HepG2 (cell line): ENCODE results near the gene EIF1AD.

Experiments
- ARNTL ChIP-seq: sonication (generic); formaldehyde crosslinking; IDR thresholded peaks from 2 replicates; pipeline ENCODE4 v1.4.0; 2020; ENCODE audit warnings: mild to moderate bottlenecking, missing genetic modification reagents
- BHLHE40 ChIP-seq: IDR thresholded peaks from 2 replicates; pipeline ENCODE4 v1.6.1; 2011; ENCODE audit warnings: low read length, improper control_type of control experiment
- FOXA3 ChIP-seq: IDR thresholded peaks from 2 replicates; pipeline ENCODE4 v1.6.1; 2016; ENCODE audit warnings: missing genetic modification reagents, missing compliant biosample characterization
- FOXP1 ChIP-seq, 2 experiments: fragments of 450-650 bp in 1 of 2; IDR thresholded peaks; 2 replicates each; pipeline ENCODE4 v1.6.1; 2017 to 2018; ENCODE audit warnings: antibody characterized with exemption in 1 of 2
- JUND ChIP-seq: sonication (generic); formaldehyde crosslinking; IDR thresholded peaks from 2 replicates; pipeline ENCODE4 v1.8.0; 2022; ENCODE audit warnings: mild to moderate bottlenecking, missing genetic modification reagents
- RFX5 ChIP-seq: IDR thresholded peaks from 2 replicates; pipeline ENCODE4 v1.6.1; 2011; ENCODE audit warnings: low read depth, low read length, improper control_type of control experiment
- SNRNP70 ChIP-seq: fragments of 200-400 bp; formaldehyde crosslinking; IDR thresholded peaks from 2 replicates; pipeline ENCODE4 v1.6.1; 2017; ENCODE audit warnings: mild to moderate bottlenecking, low read depth, low read length, moderate library complexity
- ZBTB21 ChIP-seq: sonication (generic); formaldehyde crosslinking; IDR thresholded peaks from 2 replicates; pipeline ENCODE4 v1.4.0; 2020; ENCODE audit warnings: missing genetic modification reagents
- ZNF264 ChIP-seq: sonication (generic); formaldehyde crosslinking; IDR thresholded peaks from 2 replicates; pipeline ENCODE4 v1.4.0; 2020; ENCODE audit warnings: missing genetic modification reagents
- ZNF274 ChIP-seq: sonication (generic); formaldehyde crosslinking; IDR thresholded peaks from 2 replicates; pipeline ENCODE4 v1.5.1; 2020; ENCODE audit warnings: mild to moderate bottlenecking, missing genetic modification reagents
- ZNF670 ChIP-seq: sonication (generic); formaldehyde crosslinking; IDR thresholded peaks from 2 replicates; pipeline ENCODE4 v1.8.0; 2022; ENCODE audit warnings: mild to moderate bottlenecking, missing genetic modification reagents, borderline replicate concordance
- TF ChIP-seq, protein P1 (sequence below): sonication (generic); formaldehyde crosslinking; IDR thresholded peaks from 2 replicates; pipeline ENCODE4 v1.5.0; 2020; ENCODE audit warnings: mild to moderate bottlenecking, missing genetic modification reagents, moderate library complexity

DNA sequence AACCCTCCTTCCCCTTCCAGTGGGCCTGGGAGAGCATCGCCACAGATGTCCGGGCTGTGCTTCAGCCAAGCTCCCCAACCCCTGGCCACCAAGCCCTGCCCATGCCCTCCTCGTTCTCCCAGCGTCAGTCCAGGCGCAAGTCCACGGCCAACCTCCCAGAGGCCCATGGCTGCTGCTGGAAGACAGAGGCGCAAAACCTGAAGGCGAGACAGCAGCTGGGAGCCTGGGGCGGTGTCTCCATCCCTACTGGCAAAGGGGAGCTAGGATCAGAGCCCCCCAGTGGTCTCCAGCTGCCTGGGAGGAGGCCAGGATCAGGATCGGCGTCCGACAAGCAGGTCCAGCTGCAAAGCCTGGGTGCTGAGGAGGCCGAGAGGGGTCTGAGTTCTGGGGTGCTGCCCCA lies 54.8 kb downstream of the EIF1AD start:
- TF ChIP-seq RFX5: no peak
- no peak for TF ChIP-seq SNRNP70
- no peak for TF ChIP-seq ZNF274
- TF ChIP-seq, protein P1, sequence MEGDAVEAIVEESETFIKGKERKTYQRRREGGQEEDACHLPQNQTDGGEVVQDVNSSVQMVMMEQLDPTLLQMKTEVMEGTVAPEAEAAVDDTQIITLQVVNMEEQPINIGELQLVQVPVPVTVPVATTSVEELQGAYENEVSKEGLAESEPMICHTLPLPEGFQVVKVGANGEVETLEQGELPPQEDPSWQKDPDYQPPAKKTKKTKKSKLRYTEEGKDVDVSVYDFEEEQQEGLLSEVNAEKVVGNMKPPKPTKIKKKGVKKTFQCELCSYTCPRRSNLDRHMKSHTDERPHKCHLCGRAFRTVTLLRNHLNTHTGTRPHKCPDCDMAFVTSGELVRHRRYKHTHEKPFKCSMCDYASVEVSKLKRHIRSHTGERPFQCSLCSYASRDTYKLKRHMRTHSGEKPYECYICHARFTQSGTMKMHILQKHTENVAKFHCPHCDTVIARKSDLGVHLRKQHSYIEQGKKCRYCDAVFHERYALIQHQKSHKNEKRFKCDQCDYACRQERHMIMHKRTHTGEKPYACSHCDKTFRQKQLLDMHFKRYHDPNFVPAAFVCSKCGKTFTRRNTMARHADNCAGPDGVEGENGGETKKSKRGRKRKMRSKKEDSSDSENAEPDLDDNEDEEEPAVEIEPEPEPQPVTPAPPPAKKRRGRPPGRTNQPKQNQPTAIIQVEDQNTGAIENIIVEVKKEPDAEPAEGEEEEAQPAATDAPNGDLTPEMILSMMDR (CRISPR knock-in tag): peak; percentile 52
- no peak for TF ChIP-seq FOXA3
- TF ChIP-seq BHLHE40: no peak
- no peak for TF ChIP-seq ARNTL
- TF ChIP-seq FOXP1 (IDR thresholded peaks at IDR 0.05): no peak
- no peak for TF ChIP-seq FOXP1 (CRISPR knock-in tag; IDR thresholded peaks at IDR 0.05)
- TF ChIP-seq ZBTB21 (CRISPR knock-in tag): no peak
- TF ChIP-seq ZNF670 (CRISPR knock-in tag): no peak
- no peak for TF ChIP-seq ZNF264 (CRISPR knock-in tag)
- no peak for TF ChIP-seq JUND (CRISPR knock-in tag)
